ENCODE measurements around the gene RPS21. TPM values are rescaled to one million over a fixed set of nuclear protein-coding genes. Genes with fewer than 3 reads are reported as not detected.

RPS21 gene
- total RNA-seq, 1 experiment from 2014 or later, result 4,496 TPM

- H3K27me3 Mint-ChIP-seq (ENCODE audit: insufficient read depth, unreplicated experiment), result no peaks in the 10 kb centered on the region
- peaks cover 31% of the 10 kb centered on the region for H3K4me1 ChIP-seq
- BruUV-seq (replicated peaks), result no TSS peak
- H3K27ac Mint-ChIP-seq (ENCODE audit: unreplicated experiment), result peak overlapping the region; percentile 53
- H3K4me3 Mint-ChIP-seq (ENCODE audit: unreplicated experiment), result no peak overlapping the region
- intact Hi-C loops (cut with micrococcal nuclease; ENCODE audit: unreplicated experiment), result loop anchor here (1.0 to 5.0 kb wide), 3 partner anchors 20 to 80 kb away; partner anchors contain the start of gene ADRM1
- ChIA-PET POLR2A (interaction anchor here (0.6 to 1.8 kb wide), 8 partner anchors 11 to 1982 kb away, joined by 3 to 32 read pairs (median 4); partner anchors contain the start of gene LAMA5), CTCF (interaction anchor here (0.6 to 2.9 kb wide), 38 partner anchors 8 to 372 kb away, joined by 3 to 188 read pairs (median 6); partner anchors contain the start of genes ADRM1 and LAMA5)
- peaks cover 54% of the 10 kb centered on the region for H3K36me3 Mint-ChIP-seq (ENCODE audit: insufficient read depth, unreplicated experiment)
- DNase-seq, result peak; percentile 96 to 99
- H3K9me3 ChIP-seq, result no peaks in the 10 kb centered on the region
- no peak overlapping the region for H3K4me3 ChIP-seq (ENCODE audit: low read depth, low read length)
- H3K36me3 ChIP-seq (ENCODE audit: control insufficient read depth, insufficient read depth, low read length), result peaks cover 1% of the 10 kb centered on the region; the same call in 1 of the 2 replicates
- peaks cover 12% of the 10 kb centered on the region for H3K9me3 Mint-ChIP-seq (ENCODE audit: unreplicated experiment)
- peak; percentile 99 to 100 for TF ChIP-seq CTCF (IDR thresholded peaks at IDR 0.05; ENCODE audit: insufficient read depth in 1 of 2, low read depth in 1 of 2, low read length in 1 of 2, severe bottlenecking in 1 of 2, unreplicated experiment in 1 of 2)
- no peaks in the 10 kb centered on the region for H3K27me3 ChIP-seq (replicated peaks; ENCODE audit: control insufficient read depth, insufficient read depth, low read length)
- H3K4me1 Mint-ChIP-seq (ENCODE audit: low read depth, unreplicated experiment), result peaks cover 15% of the 10 kb centered on the region
Observed at GRCh38 chr20:62382306-62383198, 4.4 kb upstream of the RPS21 start.

GRCh38 chr20:62387219-62387913 lies 463 bp downstream of the RPS21 start:
- H3K27me3 Mint-ChIP-seq (ENCODE audit: insufficient read depth, unreplicated experiment), result no peaks in the 10 kb centered on the region
- DNase-seq, result no peak
- H3K9me3 Mint-ChIP-seq (ENCODE audit: unreplicated experiment), result peaks cover 2% of the 10 kb centered on the region
- H3K4me3 Mint-ChIP-seq (ENCODE audit: unreplicated experiment), result peak overlapping the region; percentile 99
- BruUV-seq (replicated peaks), result no TSS peak
- H3K4me1 ChIP-seq, result peaks cover 16% of the 10 kb centered on the region
- no peaks in the 10 kb centered on the region for H3K27me3 ChIP-seq (replicated peaks; ENCODE audit: control insufficient read depth, insufficient read depth, low read length)
- intact Hi-C loops (cut with micrococcal nuclease; ENCODE audit: unreplicated experiment), result loop anchor here (1.0 kb wide), 1 partner anchor 18 kb away; no protein-coding TSS in a partner anchor
- peak overlapping the region; percentile 95 for H3K27ac Mint-ChIP-seq (ENCODE audit: unreplicated experiment)
- ChIA-PET CTCF (interaction anchor here (0.6 to 1.8 kb wide), 8 partner anchors 12 to 1256 kb away, joined by 3 to 10 read pairs (median 5); partner anchors contain the start of gene ADRM1), POLR2A (interaction anchor here (0.6 to 3.0 kb wide), 14 partner anchors 7 to 265 kb away, joined by 3 to 43 read pairs (median 6); partner anchors contain the start of genes ADRM1, LAMA5 and LSM14B)
- no peaks in the 10 kb centered on the region for H3K9me3 ChIP-seq
- peaks cover 78% of the 10 kb centered on the region for H3K36me3 Mint-ChIP-seq (ENCODE audit: insufficient read depth, unreplicated experiment)
- TF ChIP-seq CTCF (IDR thresholded peaks at IDR 0.05; ENCODE audit: insufficient read depth in 1 of 2, low read depth in 1 of 2, low read length in 1 of 2, severe bottlenecking in 1 of 2, unreplicated experiment in 1 of 2), result no peak
- H3K4me3 ChIP-seq (ENCODE audit: low read depth, low read length), result peak overlapping the region; percentile 68
- peaks cover 16% of the 10 kb centered on the region for H3K36me3 ChIP-seq (ENCODE audit: control insufficient read depth, insufficient read depth, low read length)
- H3K4me1 Mint-ChIP-seq (ENCODE audit: low read depth, unreplicated experiment), result peaks cover 33% of the 10 kb centered on the region

Data from Caco-2 (cell line).